HG03103 (cell line): ENCODE data around the gene AP3B1.
"Not testable (repeated sequence)": the region's sequence is repeated elsewhere in the genome, so short reads cannot be mapped to it uniquely, and the experiment has no call there.

Experiments used
- ATAC-seq: cut with Tn5 transposase; IDR thresholded peaks from one replicate; pipeline ENCODE4 v1.9.1; 2021; ENCODE audit warnings: low read depth; ENCODE audit not compliant: unreplicated experiment

The AP3B1 gene

DNA sequence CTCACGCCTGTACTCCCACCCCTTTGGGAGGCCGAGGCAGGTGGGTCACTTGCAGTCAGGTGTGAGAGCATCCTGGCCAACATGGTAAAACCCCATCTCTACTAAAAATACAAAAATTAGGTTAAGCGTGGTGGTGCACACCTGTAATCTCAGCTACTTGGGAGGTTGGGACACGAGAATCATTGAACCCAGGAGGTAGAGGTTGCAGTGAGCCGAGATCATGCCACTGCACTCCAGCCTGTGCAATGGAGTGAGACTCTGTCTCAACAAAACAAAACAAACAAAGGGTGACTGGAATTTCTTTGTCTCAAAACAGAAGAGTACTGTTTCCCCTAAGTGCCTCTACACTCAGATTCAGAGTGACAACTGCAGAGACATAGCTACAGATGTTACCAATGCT, 116.1 kb downstream of the AP3B1 start:
- no peak for ATAC-seq

- ATAC-seq, result not testable (repeated sequence)
Measured at GRCh38 chr5:78170335-78170734, 124.2 kb downstream of the AP3B1 start.

DNA sequence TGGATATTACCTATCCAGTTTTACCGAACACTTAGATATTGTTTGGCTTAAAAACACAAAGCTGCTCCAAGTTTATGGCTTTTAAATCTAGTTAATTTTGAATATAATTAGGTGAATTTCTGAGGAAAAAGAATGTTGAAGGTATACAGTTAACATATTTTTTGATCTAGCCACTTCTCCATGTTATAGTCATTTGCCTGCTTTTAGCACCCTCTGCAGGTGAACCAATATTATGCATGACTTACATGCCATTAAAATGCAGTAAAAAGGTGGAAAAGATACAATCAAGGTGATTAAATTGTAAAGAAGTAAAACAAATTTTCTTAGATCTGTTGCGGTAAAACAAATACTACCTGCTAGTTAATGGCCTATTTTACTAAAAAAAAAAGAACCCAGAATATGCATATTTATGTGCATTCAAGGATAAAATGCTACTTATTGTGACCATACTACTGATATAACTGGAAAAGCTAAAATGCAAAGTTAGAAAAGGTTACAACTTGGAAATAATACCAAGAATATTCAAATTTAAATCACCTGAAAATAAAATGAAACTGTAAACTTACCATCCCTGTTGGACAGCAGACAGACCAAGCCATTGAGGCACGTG, 132.1 kb downstream of the AP3B1 start:
- ATAC-seq, result no peak

DNA sequence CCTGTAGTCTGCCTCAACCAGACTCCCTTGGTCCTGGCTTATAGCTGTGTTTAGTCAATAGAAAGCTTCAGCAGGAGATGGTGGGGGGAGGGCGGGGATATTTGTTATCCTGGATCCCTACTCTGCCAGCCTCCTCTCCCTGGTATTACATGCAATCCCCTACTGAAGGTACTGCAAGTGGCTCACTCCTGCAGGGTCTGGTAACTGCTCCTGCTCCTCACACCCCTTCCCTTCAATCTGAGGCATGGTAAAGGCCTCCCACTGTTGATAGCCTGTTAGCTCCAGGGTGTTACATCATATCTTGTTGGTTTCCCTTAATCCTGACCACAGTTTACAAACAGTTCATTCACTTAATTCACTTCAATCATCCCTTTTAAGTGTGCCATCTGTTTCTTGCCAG, 137.5 kb downstream of the AP3B1 start:
- no peak for ATAC-seq

- no peak for ATAC-seq
Measured at GRCh38 chr5:78151594-78152271, 142.8 kb downstream of the AP3B1 start.

- no peak for ATAC-seq
Measured at GRCh38 chr5:78137290-78137689, 157.2 kb downstream of the AP3B1 start.

- no peak for ATAC-seq
Measured at GRCh38 chr5:78133423-78133822, 161.1 kb downstream of the AP3B1 start.

GRCh38 chr5:78132507-78132906, 162.0 kb downstream of the AP3B1 start:
- no peak for ATAC-seq

- ATAC-seq, result no peak
Measured at GRCh38 chr5:78129597-78129996, 164.9 kb downstream of the AP3B1 start.

- no peak for ATAC-seq
Measured at GRCh38 chr5:78127875-78128274, 166.6 kb downstream of the AP3B1 start.

DNA sequence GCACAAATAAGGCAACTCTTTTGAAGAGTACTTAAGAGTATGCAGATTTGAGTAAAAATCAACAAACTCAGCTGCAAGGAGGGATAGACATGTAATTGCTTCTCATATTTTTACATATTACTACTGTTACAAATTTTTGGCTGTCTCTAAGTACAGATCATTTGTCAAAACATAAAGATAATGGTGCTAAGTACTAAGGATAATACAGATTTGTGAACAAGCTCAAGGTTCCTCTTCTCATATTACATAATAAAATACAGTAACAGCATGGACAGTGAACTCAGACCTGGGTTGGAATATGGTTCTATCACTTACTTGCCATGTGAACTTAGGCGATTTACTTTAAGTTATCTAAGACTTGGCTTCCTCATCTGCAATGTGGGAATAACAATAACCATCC, 168.0 kb downstream of the AP3B1 start:
- no peak for ATAC-seq

GRCh38 chr5:78116167-78116566, 178.3 kb downstream of the AP3B1 start:
- ATAC-seq, result no peak

DNA sequence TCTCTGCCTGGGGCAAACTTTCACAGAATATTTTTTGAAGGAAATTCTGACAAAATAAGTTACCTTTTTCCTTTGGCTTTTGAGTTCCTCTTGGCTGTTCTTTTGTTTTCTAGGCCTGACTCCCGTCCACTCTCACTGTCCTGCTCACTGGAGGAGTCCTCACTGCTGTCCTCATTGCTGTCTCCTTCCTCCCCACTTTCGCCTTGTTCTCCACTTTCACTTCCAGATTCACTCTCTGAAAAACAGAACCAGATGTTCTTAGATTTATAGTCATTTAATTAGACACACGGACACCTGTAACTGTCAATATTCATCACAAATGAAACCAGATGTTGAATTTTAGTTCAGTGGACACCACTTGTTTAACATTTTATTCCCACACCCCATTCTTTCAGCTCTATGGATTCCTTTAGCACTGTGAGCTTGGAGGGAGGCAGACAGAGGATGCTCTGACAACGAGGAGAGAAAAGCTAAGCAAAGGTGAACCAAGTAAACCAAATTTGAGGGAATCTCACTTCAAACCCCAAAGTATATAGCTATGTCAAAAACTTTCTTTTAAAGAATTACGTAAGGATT, 180.7 kb downstream of the AP3B1 start:
- no peak for ATAC-seq

DNA sequence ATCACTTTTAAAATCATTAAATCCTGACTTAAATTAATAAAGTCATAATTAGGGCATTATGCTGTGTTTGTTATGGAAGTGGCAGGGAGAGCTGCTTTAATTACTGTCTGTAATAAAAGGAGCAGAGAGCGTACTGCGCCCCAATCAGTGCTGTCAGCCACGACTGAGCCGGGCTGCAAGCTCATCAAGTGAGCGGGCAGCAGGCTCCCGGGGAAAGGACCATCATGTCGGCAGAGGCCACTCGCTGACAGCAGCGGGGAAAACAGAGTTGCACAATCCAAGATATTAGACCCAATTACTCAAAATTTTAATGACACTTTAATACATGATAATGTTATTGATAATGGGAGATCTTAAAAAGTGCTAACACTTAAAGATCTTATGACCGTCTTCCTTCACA, 181.6 kb downstream of the AP3B1 start:
- ATAC-seq, result no peak

- ATAC-seq, result no peak
Measured at GRCh38 chr5:78109891-78110324, 184.6 kb downstream of the AP3B1 start.

DNA sequence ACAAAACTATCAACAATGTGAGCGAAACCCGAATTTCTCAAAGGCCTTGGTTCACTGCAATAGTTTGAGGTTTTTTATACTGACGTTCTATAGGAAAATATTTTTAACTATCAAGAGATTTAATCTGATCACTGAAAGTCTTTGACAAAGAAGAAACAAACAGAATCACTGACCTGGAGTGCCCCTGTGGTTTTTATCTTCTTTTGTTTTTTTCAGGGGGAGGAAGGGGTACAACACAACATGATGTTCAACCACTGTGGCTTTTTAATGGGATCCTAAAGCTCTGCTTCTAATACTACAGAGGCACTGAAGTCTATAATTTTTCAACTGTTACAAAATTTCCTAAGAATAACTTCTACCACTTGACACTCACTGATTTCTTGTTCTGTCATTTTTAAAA, 185.9 kb downstream of the AP3B1 start:
- ATAC-seq, result no peak

- ATAC-seq, result no peak
Measured at GRCh38 chr5:78103232-78103918, 191.1 kb downstream of the AP3B1 start.

GRCh38 chr5:78102500-78102899, 192.0 kb downstream of the AP3B1 start:
- ATAC-seq, result no peak

DNA sequence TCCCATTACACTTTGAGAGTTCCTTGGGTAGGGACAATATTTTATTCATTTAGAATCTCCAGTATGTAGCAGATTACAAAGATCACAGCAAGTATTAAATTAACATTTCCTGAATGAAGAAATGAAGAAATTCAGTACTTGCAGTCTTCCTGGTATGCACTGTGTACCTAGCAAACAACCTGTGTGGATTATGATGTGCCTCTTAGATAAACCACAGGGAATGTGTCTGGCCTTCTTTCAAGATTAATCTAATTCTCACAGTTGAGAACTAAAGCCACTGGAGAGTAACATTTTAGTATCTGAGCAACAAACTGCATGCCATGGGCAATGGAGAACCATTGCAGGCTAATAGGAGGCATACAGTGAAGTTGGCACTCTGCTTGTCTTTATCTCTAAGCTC, 199.4 kb downstream of the AP3B1 start:
- ATAC-seq, result no peak

DNA sequence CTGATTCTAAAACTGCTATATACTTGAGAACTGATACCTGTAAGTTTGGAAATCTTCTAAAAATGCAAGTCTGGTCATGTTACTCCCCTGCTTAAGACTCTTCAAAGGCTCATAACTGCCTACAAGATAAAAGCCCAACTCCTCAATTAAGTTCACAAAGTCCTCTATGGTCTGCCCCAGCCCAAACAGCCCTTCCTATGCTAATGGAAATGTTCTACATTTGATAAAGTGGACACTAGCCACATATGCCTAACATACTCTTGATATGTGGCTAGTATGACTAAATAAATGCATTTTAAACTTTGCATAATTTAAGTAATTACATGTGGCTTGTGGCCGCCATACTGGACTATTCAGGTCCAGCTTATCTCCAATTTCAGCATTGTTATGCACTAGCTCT, 204.5 kb downstream of the AP3B1 start:
- no peak for ATAC-seq

GRCh38 chr5:78078858-78079257, 215.6 kb downstream of the AP3B1 start:
- no peak for ATAC-seq
